ENCODE results near the gene CAPN5. TPM values are rescaled to one million over a fixed set of nuclear protein-coding genes. Genes with fewer than 3 reads are reported as not detected.

Gene CAPN5
- total RNA-seq, 1 donor from 2014 or later = 4.0 TPM

DNA sequence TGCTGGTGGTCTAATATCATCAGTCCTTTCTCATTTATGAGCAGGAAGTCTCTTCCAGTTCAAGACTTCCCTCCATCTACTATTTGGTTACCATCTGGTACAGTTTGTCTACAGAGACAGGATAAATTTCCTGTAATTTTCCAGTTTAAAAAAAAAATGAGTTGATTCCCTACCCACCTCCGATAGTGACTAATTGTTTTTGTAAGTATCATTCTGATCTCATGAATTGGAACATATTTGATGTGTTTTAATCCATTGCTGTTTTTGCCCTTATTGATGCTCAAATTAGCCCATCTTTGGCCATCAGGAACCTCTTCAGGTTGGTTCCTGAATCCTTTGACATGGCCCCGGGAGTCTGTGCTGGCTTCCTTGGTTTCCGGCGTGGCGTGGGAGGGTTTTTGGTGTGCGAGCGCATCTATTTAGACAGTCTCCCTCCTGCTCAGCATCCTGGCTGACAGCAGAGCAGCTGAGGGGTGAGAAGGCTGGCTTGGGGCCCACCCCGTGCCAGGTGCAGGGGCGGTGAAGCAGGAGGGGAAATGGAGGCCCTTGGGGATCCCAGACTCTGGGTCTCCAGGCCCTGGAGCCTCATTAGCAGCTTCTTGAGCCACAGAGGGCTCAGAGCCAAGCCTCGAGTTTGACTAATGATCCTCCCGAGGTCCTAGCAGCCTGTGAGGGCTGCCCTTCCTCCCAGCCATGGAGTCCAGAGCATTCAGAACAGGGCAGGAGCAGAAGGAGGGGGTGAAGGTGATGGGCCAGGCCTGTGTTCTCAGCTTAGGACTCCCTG is 42.7 kb downstream of the CAPN5 start:
- intact Hi-C loops (cut with DNase I) = no loop called here
- DNase-seq (ENCODE audit: low spot score) = no peak

DNA sequence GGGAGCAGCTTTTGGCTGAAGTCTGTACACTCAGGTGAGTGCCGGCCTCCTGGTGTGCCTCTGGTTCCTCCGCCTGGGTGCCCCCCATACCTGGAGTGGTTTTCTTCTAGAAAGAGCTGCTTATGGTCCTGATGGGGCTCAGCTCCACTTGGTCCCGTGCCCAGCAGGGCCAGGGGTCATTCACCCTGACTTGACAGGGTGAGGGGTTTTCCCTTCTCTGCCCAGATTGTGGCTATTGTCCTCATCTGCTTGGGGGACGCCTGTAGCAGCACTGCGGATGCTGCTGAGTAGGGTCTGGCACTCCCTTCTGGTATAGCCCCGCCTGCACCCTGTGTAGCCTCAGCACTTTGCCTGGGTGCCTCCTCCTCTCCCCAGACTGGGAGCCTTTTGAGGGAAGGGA is 44.1 kb downstream of the CAPN5 start:
- DNase-seq (ENCODE audit: low spot score) = no peak
- intact Hi-C loops (cut with DNase I) = no loop called here

DNA sequence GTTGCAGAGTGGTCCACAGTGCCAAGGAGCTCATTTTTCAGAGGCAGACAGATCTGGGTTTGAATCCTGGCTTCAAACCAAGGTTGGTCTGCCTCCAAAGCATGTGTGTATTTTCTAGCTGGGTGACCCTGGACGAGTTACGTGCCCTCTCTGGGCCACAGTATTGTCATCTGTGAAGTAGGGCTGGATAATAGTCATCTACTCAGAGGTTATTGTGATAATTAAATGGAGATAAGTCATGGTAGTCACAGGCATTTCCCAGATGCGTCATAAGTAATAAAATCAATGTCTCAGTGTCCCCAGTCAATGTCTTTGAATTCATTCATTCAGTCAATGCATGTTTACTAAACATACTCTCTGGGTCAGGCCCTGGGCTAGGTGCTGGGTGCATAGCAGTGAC is 44.5 kb downstream of the CAPN5 start:
- DNase-seq (ENCODE audit: low spot score) = no peak
- intact Hi-C loops (cut with DNase I) = no loop called here

DNA sequence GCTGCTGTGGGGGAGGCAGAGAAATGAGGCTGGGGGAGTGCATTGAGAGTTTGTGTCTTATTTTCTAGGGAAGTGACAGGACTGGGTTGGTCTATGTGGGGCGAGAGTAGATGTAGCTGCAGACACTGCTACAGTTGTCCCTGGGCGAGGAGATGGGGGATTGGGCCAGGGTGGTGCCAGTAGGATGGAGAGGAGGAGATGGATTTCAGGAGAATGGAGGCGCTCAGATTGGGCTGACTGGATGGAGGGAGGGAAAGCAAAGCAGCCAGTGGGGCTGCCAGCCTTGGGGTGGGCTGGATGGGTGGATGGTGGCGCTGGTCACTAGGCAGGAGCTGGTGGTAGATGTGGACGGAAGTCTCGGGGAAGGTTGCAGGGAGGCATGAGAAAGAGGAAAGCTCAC is 45.2 kb downstream of the CAPN5 start:
- intact Hi-C loops (cut with DNase I) = no loop called here
- DNase-seq (ENCODE audit: low spot score) = no peak

DNA sequence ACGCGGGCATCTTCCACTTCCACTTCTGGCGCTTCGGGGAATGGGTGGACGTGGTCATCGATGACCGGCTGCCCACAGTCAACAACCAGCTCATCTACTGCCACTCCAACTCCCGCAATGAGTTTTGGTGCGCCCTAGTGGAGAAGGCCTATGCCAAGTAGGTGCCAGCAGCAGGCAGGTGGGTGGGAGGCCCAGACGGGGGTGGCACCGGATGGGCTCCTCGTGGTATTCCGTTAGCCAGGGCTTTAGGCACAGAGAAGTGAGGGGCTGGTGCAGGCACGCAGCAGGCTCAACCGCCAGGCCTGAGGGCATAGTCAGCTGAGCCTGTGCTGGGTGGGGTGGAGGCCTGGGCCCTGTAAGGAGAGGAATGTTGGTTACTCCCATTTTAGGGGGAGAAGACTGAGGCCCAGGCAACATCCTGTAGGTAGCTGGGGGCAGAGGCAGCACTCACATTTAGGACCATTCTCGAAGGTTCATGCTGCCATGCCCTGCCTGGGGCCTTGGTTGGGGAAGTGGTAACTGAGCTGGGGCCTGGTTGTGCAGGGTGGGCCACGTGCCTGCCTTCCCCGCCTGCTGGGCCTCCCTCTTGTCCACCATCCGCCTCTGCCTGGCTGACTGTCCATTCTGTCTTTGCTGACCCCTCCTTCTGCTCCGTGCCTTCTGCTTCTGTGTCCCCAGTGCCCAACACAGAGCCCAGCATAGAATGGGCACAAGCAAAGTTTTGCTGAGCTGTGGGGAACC is 46.0 kb downstream of the CAPN5 start:
- intact Hi-C loops (cut with DNase I) = no loop called here
- DNase-seq (ENCODE audit: low spot score) = no peak

DNA sequence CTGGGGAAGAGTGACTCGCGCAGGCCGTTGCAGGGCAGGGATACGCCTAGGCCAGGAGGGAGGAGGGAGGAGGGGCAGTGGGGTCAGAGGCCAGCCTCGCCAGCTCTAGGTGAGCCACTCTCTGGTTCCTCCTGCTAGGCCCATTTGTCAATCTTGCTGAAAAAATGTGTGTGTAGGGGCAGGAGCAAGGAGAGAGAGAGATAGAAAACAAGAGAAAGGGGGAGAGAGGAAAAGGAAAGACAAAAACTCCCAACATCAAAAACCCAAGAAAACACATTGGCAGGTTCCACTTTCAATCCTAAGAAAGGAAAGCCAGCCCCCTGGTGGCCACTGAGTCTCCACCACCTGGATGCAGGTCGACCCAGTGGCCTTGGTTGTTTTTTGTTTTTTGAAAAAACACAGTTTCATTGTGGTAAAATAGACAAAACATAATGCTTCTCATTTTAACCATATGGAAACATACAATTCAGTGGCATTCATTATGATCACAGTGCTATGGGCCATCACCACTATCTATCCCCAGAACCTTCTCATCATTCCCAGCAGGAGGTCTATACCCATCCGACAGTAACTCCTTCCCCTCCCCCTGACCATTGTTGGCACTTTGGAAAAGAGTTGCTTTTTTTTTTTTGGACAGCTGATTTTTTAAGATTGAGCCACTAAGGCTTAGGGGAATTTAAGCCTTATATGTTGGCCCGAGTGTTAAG is 46.8 kb downstream of the CAPN5 start:
- no peak for DNase-seq (ENCODE audit: low spot score)
- intact Hi-C loops (cut with DNase I) = no loop called here

DNA sequence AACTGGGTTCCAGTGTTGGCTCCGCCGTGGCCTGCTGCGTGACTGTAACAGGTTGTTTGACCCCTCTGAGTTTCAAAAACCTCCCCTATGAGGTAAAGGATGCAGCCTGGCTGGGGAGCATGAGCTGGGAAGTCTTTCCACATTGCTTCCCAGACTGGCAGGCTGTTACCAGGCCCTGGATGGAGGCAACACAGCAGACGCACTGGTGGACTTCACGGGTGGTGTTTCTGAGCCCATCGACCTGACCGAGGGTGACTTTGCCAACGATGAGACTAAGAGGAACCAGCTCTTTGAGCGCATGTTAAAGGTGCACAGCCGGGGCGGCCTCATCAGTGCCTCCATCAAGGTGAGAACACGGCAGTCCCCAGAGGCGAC is 47.3 kb downstream of the CAPN5 start:
- DNase-seq (ENCODE audit: low spot score) = no peak
- intact Hi-C loops (cut with DNase I) = no loop called here

DNA sequence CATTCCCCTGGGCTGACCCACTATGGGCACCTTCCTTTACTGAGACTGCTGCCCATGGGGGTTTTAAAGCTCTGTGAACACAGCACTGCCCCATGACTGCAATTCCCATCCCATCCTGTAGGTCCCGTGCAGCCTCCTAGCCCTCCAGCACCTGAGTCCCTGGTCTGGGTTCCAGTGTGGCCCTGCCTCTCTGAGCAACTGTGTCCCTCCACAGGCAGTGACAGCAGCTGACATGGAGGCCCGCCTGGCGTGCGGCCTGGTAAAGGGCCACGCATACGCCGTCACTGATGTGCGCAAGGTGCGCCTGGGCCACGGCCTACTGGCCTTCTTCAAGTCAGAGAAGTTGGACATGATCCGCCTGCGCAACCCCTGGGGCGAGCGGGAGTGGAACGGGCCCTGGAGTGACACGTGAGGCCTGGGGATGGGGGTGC is 48.4 kb downstream of the CAPN5 start:
- intact Hi-C loops (cut with DNase I) = no loop called here
- DNase-seq (ENCODE audit: low spot score) = no peak

DNA sequence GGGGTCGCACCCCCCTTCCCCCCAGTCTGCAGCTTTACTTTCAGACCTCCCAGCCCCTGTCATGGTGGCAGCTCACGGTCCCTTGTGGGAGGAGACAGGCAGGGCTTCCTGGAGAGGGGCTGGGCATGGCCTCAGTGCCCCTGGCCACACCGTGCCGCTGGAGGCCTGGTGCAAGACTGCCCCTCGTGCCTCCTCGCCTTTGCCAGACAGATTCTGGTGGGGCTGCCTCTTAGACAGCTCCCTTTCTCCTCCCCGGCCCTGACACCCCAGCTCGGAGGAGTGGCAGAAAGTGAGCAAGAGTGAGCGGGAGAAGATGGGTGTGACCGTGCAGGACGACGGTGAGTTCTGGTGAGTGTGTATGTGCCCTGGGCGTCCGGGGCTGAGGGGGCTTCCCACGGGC is 49.2 kb downstream of the CAPN5 start:
- intact Hi-C loops (cut with DNase I) = no loop called here
- DNase-seq (ENCODE audit: low spot score) = no peak

DNA sequence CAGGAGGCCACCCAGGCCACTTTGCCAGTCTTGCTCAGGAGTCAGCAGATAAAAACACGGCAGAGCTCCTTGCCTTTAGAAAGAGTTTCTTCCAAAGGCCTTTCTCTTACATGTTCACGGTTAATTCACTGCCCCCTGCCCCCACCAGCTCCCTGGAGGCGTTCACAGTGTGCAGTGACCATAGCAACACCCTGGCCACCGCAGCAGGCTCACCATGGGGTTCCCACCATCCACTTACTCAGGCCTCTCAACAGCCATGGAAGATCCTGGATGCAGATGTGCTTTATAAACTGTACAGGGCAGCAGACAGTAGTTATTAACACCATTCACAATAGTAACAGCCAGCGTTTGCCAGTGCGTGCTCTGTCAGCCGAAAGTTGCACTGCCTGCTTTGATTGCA is 50.7 kb downstream of the CAPN5 start:
- intact Hi-C loops (cut with DNase I) = no loop called here
- no peak for DNase-seq (ENCODE audit: low spot score)

DNA sequence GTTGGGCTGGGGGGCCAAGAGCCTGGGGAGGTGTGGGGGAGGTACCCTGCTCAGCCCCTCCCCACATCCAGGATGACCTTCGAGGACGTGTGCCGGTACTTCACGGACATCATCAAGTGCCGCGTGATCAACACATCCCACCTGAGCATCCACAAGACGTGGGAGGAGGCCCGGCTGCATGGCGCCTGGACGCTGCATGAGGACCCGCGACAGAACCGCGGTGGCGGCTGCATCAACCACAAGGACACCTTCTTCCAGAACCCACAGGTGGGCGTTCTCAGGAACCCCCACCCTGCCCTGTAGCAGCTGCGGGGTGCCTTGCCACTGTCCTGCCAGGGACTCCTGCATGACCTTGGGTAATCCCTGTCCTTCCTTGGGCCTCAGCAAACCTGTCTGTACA is 51.3 kb downstream of the CAPN5 start:
- intact Hi-C loops (cut with DNase I) = no loop called here
- no peak for DNase-seq (ENCODE audit: low spot score)

DNA sequence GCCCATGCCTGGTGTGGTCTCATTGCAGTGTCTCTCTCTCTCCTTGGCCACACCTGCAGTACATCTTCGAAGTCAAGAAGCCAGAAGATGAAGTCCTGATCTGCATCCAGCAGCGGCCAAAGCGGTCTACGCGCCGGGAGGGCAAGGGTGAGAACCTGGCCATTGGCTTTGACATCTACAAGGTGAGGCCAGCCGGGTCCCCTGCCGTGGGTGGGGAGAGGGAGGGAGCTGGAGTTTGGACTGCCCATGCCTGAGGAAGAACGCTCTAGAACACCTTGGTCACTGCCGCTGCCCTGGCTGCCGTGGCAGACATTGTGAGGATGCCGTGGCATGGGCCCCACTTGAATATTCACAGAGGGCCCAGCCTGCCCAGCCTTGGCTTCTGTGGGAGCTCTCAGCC is 52.2 kb downstream of the CAPN5 start:
- intact Hi-C loops (cut with DNase I) = no loop called here
- DNase-seq (ENCODE audit: low spot score) = no peak

DNA sequence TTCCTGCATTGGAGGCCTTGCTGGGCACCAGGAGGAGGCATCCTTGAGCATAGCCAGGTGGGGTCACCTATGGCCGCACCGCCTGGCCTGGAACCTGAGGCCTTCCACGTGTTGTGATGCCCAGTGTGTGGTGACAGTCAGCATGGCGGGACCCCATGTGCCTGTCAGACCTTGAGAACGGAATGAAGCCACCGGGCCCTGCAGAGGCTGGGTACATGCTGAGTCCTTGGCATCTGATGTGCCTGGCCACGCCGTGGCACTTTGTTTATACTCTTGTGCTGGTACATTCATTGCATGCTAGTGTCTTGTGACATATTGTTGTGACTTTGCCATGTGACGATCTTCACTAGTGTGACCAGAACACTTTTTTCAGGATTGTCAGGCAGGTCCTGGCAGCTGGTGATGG is 52.8 kb downstream of the CAPN5 start:
- DNase-seq (ENCODE audit: low spot score) = no peak
- intact Hi-C loops (cut with DNase I) = no loop called here

DNA sequence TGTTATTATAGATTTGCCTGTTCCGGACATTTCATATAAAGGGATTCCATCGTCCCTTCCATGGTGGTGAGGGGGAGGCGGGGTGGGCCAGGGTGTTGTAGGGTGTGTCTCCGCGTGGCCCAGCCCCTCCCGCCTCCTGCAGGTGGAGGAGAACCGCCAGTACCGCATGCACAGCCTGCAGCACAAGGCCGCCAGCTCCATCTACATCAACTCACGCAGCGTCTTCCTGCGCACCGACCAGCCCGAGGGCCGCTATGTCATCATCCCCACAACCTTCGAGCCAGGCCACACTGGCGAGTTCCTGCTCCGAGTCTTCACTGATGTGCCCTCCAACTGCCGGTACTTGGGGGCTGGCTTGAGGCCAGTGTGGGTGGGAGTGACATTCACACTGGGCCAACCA is 53.8 kb downstream of the CAPN5 start:
- intact Hi-C loops (cut with DNase I) = no loop called here
- no peak for DNase-seq (ENCODE audit: low spot score)

DNA sequence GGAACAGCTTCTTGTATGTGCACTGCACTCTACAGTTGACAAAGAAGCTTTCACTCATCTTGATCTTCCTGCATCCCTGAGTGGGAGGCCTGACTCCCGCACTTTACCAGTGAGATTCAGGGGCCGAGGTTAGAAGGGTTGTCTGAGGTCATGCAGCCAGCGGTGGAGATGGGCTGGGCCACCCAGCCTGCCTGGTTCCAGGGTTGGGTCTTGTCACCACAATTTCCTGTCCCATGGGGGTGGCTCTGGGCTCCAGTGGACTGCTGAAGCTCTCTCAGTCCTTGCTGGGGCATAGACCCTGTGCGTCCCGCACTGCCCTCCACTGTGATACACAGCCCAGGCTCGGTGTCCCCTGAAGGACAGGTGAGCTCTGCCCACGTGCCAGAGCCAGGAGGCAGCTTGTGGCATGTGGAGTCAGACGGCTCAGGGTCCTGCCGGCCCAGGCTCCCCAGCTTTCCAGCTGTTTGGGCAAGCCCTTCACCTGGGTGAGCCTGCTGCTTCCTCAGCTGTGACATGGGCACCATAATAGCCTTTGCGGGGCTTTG is 54.4 kb downstream of the CAPN5 start:
- no peak for DNase-seq (ENCODE audit: low spot score)
- intact Hi-C loops (cut with DNase I) = no loop called here

DNA sequence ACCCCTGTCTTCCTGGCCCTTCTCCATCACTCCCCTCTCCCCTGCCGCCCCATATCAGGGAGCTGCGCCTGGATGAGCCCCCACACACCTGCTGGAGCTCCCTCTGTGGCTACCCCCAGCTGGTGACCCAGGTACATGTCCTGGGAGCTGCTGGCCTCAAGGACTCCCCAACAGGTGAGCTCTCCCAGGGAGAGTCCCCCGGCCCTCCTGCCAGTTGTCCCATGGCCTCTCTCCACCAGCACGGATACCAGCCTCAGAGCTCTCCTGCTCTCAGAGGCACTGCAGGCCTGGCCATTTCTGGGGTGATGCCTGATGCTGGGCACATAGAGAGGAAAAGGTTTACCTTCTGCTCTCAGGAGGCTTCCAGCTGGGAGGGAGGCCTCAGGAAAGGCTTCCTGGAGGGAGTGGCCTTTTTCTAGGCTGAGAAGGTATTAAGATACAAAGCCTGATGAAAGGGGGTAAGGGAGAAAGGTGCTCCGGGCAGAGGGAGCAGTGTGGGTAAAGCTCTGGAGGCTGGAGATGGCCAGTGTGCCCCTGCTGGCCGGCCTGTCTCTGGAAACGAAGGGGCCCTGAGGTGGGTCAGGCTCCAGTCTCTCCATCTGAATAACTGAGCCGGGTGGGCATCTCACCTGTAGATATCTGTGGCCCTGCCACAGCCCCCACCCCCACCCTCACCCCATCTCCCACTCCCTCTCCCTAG is 55.3 kb downstream of the CAPN5 start:
- intact Hi-C loops (cut with DNase I) = no loop called here
- DNase-seq (ENCODE audit: low spot score) = no peak

DNA sequence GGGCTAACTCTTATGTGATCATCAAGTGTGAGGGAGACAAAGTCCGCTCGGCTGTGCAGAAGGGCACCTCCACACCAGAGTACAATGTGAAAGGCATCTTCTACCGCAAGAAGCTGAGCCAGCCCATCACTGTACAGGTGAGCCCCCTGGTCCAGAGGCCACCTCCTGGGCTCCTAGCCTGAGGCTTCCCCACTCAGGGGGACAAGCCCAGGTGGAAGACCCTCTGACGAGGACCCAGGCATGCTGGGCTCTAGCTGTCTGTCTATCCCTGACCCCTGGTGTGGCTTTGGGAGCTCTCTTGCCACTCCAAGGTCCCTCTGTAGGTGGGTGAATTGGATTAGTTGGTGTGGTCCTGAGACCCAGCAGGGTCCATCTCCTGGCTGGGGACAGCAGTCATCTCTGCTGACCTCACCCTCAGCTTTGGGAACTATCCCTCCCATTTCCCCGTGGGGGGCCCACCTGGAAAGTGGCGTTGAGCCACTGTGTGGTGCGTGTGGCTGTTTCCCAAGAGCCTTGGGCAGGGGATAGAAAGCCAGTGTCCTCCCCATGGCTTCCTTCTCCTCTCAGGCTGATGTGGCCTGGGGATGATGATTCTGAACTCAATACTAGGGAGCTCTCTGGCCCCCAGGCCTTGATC is 55.9 kb downstream of the CAPN5 start:
- intact Hi-C loops (cut with DNase I) = no loop called here
- DNase-seq (ENCODE audit: low spot score) = no peak

DNA sequence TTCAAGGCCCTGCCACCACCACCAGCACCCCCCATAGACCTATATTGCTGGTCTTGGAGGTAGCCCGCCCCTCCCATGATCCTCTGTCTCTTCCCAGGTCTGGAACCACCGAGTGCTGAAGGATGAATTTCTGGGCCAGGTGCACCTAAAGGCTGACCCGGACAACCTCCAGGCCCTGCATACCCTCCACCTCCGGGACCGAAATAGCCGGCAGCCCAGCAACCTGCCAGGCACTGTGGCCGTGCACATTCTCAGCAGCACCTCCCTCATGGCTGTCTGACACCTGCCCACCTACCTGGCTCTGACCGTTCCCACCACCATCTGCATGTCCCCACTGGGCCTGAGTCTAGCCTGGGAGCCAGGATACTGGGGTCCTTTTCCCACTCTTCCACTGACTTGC is 56.8 kb downstream of the CAPN5 start:
- no peak for DNase-seq (ENCODE audit: low spot score)
- intact Hi-C loops (cut with DNase I) = no loop called here

DNA sequence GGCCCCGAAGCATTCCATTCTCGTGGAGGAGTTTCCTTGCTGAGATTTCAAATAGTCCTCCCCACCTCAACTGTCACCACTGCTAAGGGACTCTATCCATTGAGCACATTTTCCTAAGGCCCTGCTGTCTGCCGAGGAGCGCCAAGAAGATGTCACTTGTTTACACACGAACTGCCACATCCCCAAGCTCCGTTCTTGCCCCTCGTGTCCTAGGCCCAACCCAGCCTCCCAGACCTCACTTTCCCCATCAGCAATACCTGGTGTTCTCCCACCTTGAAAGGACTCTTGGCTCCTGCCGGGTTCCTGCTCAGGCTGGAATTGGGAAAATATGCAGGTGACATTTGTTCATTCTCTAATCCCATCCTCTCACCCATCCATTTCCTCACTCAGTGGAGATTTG is 57.3 kb downstream of the CAPN5 start:
- no peak for DNase-seq (ENCODE audit: low spot score)
- intact Hi-C loops (cut with DNase I) = no loop called here

All from cardiac septum (tissue), 1 donor.